HG03045 (cell line): ENCODE data around the gene CMSS1.

Experiments used
- ATAC-seq: cut with Tn5 transposase; IDR thresholded peaks from one replicate; pipeline ENCODE4 v1.9.1; 2021; ENCODE audit warnings: mild to moderate bottlenecking, moderate library complexity; ENCODE audit not compliant: unreplicated experiment

Gene CMSS1

GRCh38 chr3:99978221-99978620 is 160.6 kb downstream of the CMSS1 start:
- ATAC-seq = no peak

- ATAC-seq = no peak
Measured at GRCh38 chr3:99980606-99981005, 162.9 kb downstream of the CMSS1 start.

DNA sequence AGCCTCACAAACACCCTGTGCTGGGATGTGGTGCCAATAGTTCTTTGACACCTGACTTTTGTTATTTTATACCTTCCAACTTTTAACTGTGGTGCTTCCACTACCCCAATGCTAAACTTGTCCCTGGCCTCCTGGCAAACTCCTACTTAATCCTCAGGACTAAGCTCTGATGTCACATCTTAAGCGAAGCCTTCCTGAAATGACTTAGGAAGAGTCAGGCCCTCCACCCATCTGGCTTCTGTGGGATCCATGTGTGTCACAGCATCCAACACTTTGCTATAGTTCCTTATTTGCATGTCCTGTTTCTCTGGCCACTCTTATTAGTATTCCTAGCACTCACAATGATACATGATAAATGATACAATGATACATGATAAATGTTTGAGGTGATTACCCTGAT is 163.5 kb downstream of the CMSS1 start:
- no peak for ATAC-seq

DNA sequence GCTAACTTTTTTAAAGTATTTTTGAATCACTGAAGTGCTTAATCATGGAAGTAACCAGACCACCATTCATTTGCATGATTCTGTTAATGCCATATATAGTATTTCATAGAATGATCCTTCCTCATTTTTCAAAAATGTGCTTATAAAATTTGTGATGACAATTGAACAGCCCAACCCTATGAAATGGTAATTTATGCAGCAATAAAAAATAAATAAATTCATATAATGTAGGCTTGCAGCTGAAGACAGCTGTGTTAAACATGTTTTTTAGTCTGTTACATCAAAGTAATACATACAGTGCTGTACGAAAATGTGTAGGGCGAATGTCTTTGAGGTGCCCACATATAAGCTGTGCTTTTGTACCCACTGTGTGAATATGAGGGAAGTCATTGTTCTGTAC is 165.0 kb downstream of the CMSS1 start:
- no peak for ATAC-seq

GRCh38 chr3:99984139-99984538 is 166.5 kb downstream of the CMSS1 start:
- no peak for ATAC-seq

DNA sequence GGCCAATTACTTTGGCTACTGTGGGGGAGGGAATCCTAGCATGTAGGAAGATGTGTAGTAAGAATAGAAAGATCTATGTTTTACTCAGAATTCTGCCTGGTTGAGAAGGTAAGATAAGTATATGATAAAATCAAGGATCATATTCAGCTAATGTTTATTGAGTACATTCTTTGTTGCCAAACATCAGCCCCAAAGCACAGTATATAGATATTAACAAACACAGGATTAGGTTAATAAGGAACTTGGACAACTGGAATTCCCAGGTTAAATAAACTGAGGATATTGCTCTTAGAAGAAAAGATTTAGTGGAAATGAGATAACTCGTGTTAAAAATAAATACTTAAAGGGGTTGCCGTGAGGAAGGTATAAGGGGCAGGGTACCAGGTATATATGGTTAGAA is 167.0 kb downstream of the CMSS1 start:
- no peak for ATAC-seq

- ATAC-seq = no peak
Measured at GRCh38 chr3:99990179-99990578, 172.5 kb downstream of the CMSS1 start.

- ATAC-seq = no peak
Measured at GRCh38 chr3:99997293-99997692, 179.6 kb downstream of the CMSS1 start.

DNA sequence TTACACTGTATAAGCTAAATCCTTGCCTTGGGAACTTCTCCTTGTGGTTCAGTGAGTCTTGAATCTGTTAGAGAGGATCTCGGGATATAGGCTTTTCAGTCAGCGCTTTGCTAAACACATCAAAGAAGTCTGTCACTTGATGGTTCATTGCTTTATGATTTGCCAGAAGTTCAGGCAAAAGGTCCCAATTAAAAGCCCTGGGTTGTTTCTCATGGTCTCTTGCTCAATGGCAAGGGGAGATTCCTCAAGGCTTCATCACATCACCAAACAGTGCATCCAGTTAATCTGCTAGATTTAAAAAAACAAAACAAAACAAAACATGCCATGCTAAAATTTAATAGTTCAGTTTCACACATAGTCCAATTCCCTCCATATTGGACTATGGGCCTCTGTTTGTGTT is 181.9 kb downstream of the CMSS1 start:
- no peak for ATAC-seq

GRCh38 chr3:100001083-100001482 is 183.4 kb downstream of the CMSS1 start:
- no peak for ATAC-seq

GRCh38 chr3:100001526-100002270 is 184.0 kb downstream of the CMSS1 start:
- ATAC-seq = no peak

GRCh38 chr3:100002599-100003350 is 185.1 kb downstream of the CMSS1 start:
- no peak for ATAC-seq

DNA sequence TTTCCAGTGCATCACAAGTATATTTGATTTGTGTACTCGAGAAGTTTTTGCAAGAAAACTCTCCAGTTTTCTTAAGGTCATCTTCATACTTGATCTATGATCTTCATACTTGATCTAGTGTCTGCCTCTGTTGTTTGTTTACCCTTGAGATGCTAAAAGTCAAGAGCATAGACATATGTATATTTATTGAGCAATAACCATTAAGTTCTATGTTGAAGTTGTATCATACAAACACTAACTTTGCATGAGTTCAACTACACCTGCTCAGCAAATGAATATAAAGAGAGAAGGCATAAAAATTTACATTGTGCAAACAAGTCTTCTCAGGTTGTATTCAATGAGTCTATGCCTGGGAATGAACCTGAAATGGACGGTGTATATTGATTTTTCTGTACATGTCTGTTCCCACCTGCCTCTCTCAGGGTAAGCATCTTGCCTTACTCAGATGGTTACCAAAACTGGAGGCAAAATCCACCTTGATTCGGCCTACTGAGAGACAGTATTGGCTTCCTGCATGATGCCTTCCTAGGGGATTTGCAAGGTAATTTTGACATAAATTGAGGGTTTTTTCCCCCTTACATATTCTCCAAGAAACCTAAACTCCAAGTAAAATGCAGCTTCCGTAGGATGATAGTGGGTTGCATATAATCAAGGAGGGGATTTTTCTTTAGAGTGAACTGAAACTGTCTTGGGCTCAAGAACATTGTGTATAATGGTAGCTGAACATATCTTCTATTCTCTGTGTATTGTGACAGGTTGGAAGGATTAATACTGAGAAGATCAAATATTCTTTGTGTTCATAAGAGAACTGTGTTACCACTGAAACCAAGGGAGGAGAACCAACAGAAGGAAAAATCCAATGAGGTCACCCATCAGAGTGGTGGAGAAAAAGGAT is 186.2 kb downstream of the CMSS1 start:
- no peak for ATAC-seq

DNA sequence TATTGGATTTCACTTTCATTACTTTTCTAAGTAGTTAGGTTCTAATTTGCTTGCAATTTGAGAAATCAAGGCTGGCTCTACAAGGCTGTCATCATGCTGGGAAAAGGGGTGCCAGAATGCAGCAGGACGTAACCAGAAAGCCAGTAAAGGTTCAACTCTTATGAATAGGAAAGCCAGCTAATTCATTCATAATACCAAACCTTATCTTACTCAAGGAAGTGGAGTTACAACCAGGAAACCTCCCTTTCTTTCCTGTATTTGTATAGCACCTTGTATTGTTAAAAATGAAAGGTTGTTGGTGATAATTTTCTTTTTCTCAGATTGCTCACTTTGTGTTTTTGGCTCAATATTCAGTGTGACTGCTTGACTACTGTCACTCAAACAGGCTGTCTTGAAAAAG is 187.3 kb downstream of the CMSS1 start:
- ATAC-seq = no peak

GRCh38 chr3:100005665-100006393 is 188.2 kb downstream of the CMSS1 start:
- no peak for ATAC-seq

GRCh38 chr3:100006570-100007271 is 189.1 kb downstream of the CMSS1 start:
- ATAC-seq = no peak

- no peak for ATAC-seq
Measured at GRCh38 chr3:100007313-100007712, 189.7 kb downstream of the CMSS1 start.

GRCh38 chr3:100008081-100008698 is 190.5 kb downstream of the CMSS1 start:
- no peak for ATAC-seq

DNA sequence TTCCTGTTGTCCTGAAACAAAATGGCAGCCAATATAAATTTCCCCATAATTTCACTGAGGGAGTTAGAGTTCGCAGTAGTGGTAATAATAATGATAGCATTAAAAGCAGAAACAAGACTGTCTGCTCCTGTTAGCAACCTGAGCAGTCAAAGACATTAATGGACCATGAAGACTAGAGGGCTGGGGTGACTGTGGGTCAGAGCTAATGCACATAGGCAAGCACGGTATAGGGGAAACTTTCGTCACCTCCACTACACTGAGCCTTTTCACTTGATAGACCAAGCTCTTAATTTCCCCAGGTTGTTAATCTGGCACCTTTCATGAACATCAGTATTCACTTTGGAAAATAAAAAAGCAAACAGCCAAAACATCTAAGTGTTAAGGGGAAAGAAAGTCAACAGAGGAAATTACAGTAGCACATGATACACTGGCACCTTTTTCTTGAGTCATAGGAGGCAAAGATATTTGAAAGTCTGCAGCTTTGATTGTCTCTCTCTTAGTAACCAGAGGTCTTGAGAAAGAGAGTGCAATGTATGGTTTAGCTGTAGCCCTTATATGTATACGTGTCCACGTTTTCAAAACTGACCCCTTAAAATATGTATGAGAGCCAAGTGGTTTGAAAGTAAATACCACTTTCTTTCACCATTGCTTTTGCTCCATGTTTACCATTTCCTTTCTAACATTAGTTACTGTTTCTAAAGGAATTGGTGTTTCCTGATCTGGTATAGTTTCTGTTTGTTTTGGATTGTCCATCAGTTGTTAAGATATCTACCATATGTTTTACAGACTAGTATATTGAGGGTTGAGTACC is 191.8 kb downstream of the CMSS1 start:
- no peak for ATAC-seq
